ENCODE data around the gene CCDC3.
"Not testable (repeated sequence)": the region's sequence is repeated elsewhere in the genome, so short reads cannot be mapped to it uniquely, and the experiment has no call there.

The CCDC3 gene

GRCh38 chr10:12884851-12885250 lies 116.7 kb downstream of the CCDC3 start:
- Histone ChIP-seq H3K4me1 (0 out of 20 replicates have a peak, but pooled peaks cover 0 to 4% (median 0%) of the 10 kb centered on the region in 10 experiments), H3K4me2 (no peak overlapping the region), H4K20me1 (no peaks in the 10 kb centered on the region), H3K9me3 (replicated peaks in 1 of 11) (0 out of 22 replicates have a peak, but pooled peaks cover 0 to 4% (median 0%) of the 10 kb centered on the region in 11 experiments), H3K27me3 (no peaks in the 10 kb centered on the region), H3K9ac (no peak overlapping the region), H3K36me3 (no peaks in the 10 kb centered on the region), H3K27ac (no peak overlapping the region), H3K4me3 (no peak overlapping the region)
- no peak for TF ChIP-seq Cebpa-rat (IDR thresholded peaks at IDR 0.05)

DNA sequence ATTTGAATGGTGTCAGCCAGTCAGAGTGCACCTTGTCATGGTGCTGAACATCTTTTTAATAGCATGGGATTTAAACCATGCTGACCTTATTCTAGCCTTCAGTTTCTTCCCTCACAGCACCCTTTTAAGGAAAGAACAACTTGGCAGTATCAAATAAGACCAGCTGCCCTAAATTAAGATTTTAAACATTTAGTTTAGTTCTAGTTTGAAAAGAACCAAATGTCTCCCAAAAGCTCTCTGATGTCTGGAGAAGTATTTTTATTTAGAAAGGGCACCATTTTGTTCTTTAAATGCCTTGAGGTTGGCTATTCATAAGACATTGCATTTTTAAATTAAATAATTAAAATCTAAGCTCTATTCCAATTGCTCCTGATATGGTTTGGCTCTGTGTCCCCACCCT lies 121.1 kb downstream of the CCDC3 start:
- no peak for TF ChIP-seq Cebpa-rat (IDR thresholded peaks at IDR 0.05)
- H3K27me3 ChIP-seq: no peaks in the 10 kb centered on the region

GRCh38 chr10:12877150-12877549 lies 124.4 kb downstream of the CCDC3 start:
- no peak for TF ChIP-seq Cebpa-rat (IDR thresholded peaks at IDR 0.05)
- Histone ChIP-seq H3K9ac (no peak overlapping the region), H3K36me3 (no peaks in the 10 kb centered on the region), H3K9me3 (replicated peaks in 1 of 11) (0 out of 22 replicates have a peak, but pooled peaks cover 0 to 6% (median 0%) of the 10 kb centered on the region in 11 experiments), H3K27me3 (no peaks in the 10 kb centered on the region), H3K27ac (no peak overlapping the region), H3K4me2 (no peak overlapping the region), H4K20me1 (no peaks in the 10 kb centered on the region), H3K4me1 (peaks cover 0 to 4% (median 0%) of the 10 kb centered on the region in 10 experiments; a peak in 1 of 20 replicates), H3K4me3 (no peak overlapping the region)

More for the DNA sequence above, 121.1 kb downstream of the CCDC3 start:
- Histone ChIP-seq H3K27ac (no peak overlapping the region), H3K36me3 (no peaks in the 10 kb centered on the region), H3K4me1 (0 out of 20 replicates have a peak, but pooled peaks cover 0 to 8% (median 0%) of the 10 kb centered on the region in 10 experiments), H4K20me1 (no peaks in the 10 kb centered on the region), H3K4me2 (no peak overlapping the region), H3K4me3 (no peak overlapping the region), H3K9ac (no peak overlapping the region), H3K9me3 (replicated peaks in 1 of 11) (0 out of 22 replicates have a peak, but pooled peaks cover 0 to 6% (median 0%) of the 10 kb centered on the region in 11 experiments)

DNA sequence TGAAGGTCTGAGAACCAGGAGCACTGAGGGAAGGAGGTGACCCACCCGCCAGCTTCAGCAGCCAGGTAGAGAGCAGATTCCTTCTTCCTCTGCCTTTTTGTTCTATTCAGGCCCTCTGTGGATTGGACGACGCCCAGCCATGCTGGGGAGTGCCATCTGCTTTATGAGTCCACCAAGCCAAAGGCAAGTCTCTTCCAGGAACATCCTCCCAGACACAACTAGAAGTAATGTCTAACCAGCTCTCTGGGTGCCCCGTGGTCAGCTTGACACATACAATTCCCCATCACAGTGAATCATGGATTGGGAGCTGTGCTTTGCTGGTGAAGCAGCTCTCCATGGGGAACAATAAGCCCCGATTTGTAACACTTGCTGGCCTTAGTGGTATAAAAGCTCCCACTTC lies 125.2 kb downstream of the CCDC3 start:
- H3K9me3 ChIP-seq (replicated peaks in 1 of 11): 0 out of 22 replicates have a peak, but pooled peaks cover 0 to 6% (median 0%) of the 10 kb centered on the region in 11 experiments
- peaks cover 0 to 4% (median 0%) of the 10 kb centered on the region in 10 experiments; a peak in 1 of 20 replicates for H3K4me1 ChIP-seq
- no peak overlapping the region for H3K4me3 ChIP-seq
- no peak overlapping the region for H3K27ac ChIP-seq
- TF ChIP-seq Cebpa-rat (IDR thresholded peaks at IDR 0.05): no peak
- no peaks in the 10 kb centered on the region for H3K36me3 ChIP-seq
- no peaks in the 10 kb centered on the region for H4K20me1 ChIP-seq
- no peak overlapping the region for H3K9ac ChIP-seq
- H3K4me2 ChIP-seq: no peak overlapping the region
- no peaks in the 10 kb centered on the region for H3K27me3 ChIP-seq

- Histone ChIP-seq H3K4me3 (no peak overlapping the region), H3K4me2 (no peak overlapping the region), H4K20me1 (no peaks in the 10 kb centered on the region), H3K36me3 (no peaks in the 10 kb centered on the region), H3K9me3 (replicated peaks in 1 of 11) (0 out of 22 replicates have a peak, but pooled peaks cover 0 to 5% (median 0%) of the 10 kb centered on the region in 11 experiments), H3K4me1 (peaks cover 0 to 4% (median 0%) of the 10 kb centered on the region in 10 experiments; a peak in 1 of 20 replicates), H3K27ac (no peak overlapping the region), H3K9ac (no peak overlapping the region), H3K27me3 (no peaks in the 10 kb centered on the region)
- TF ChIP-seq Cebpa-rat (IDR thresholded peaks at IDR 0.05): no peak
These were observed 126.4 kb downstream of the CCDC3 start for GRCh38 chr10:12875100-12875499.

- no peaks in the 10 kb centered on the region for H4K20me1 ChIP-seq
- H3K36me3 ChIP-seq: no peaks in the 10 kb centered on the region
- no peak overlapping the region for H3K4me2 ChIP-seq
- H3K9ac ChIP-seq: no peak overlapping the region
- no peak overlapping the region for H3K27ac ChIP-seq
- H3K9me3 ChIP-seq (replicated peaks in 1 of 11): no peaks in the 10 kb centered on the region
- H3K4me1 ChIP-seq: peaks cover 0 to 4% (median 0%) of the 10 kb centered on the region in 10 experiments; a peak in 1 of 20 replicates
- no peaks in the 10 kb centered on the region for H3K27me3 ChIP-seq
- no peak for TF ChIP-seq Cebpa-rat (IDR thresholded peaks at IDR 0.05)
- H3K4me3 ChIP-seq: no peak overlapping the region
These were observed 127.0 kb downstream of the CCDC3 start for GRCh38 chr10:12874501-12874900.

DNA sequence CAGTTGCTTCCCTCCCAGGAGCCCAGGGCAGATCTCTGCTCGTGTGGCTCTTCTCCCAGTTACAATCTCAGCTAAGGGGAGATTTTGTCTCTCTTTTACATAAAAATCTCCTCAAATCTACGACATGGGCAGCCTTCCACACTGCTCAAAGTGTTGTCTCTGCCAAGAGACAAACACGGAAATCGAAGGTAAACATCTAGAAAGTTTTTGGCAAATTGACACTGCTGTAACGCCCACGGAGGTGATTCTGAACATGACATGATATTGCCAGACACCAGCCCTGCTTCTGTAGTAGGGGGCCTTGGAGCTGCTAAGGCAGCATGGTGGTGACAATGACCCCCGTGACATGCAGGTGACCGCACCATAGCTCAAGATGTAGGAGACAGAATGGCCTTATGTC lies 128.3 kb downstream of the CCDC3 start:
- H3K4me2 ChIP-seq: no peak overlapping the region
- H3K4me1 ChIP-seq: peaks cover 0 to 8% (median 3%) of the 10 kb centered on the region in 10 experiments; a peak in 9 of 20 replicates
- H4K20me1 ChIP-seq: no peaks in the 10 kb centered on the region
- no peaks in the 10 kb centered on the region for H3K27me3 ChIP-seq
- H3K36me3 ChIP-seq: no peaks in the 10 kb centered on the region
- no peaks in the 10 kb centered on the region for H3K9me3 ChIP-seq (replicated peaks in 1 of 11)
- TF ChIP-seq Cebpa-rat (IDR thresholded peaks at IDR 0.05): no peak
- no peak overlapping the region for H3K4me3 ChIP-seq
- H3K27ac ChIP-seq: no peak overlapping the region
- H3K9ac ChIP-seq: no peak overlapping the region

DNA sequence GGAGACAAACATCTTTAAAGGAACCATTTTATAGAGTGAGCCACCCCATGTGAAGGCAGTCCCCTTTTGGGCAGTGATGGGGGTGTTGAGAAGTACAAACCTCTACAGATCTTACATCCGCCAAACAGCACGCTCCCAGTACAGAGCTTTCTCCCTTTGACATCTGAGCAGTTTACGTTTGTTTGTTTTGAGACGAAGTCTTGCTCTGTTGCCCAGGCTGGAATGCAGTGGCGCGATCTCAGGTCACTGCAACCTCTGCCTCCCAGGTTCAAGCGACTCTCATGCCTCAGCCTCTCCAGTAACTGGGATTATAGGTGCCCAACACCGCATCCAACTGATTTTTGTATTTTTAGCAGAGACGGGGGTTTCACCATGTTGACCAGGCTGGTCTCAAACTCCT lies 128.9 kb downstream of the CCDC3 start:
- no peak for TF ChIP-seq Cebpa-rat (IDR thresholded peaks at IDR 0.05)
- H3K4me2 ChIP-seq: no peak overlapping the region
- no peak overlapping the region for H3K27ac ChIP-seq
- H3K36me3 ChIP-seq: no peaks in the 10 kb centered on the region
- no peaks in the 10 kb centered on the region for H4K20me1 ChIP-seq
- H3K27me3 ChIP-seq: no peaks in the 10 kb centered on the region
- H3K4me3 ChIP-seq: no peak overlapping the region
- H3K9ac ChIP-seq: no peak overlapping the region
- no peaks in the 10 kb centered on the region for H3K9me3 ChIP-seq (replicated peaks in 1 of 11)
- H3K4me1 ChIP-seq: peaks cover 0 to 9% (median 4%) of the 10 kb centered on the region in 10 experiments; a peak in 9 of 20 replicates

GRCh38 chr10:12869427-12869826 lies 132.1 kb downstream of the CCDC3 start:
- Histone ChIP-seq H3K4me1 (peaks cover 0 to 19% (median 7%) of the 10 kb centered on the region in 10 experiments; a peak in 12 of 20 replicates), H3K36me3 (no peaks in the 10 kb centered on the region), H3K9me3 (replicated peaks in 1 of 11) (no peaks in the 10 kb centered on the region), H3K27me3 (no peaks in the 10 kb centered on the region), H3K4me3 (no peak overlapping the region), H4K20me1 (no peaks in the 10 kb centered on the region), H3K27ac (no peak overlapping the region), H3K9ac (no peak overlapping the region), H3K4me2 (no peak overlapping the region)
- TF ChIP-seq Cebpa-rat (IDR thresholded peaks at IDR 0.05): no peak

GRCh38 chr10:12868229-12868628 lies 133.3 kb downstream of the CCDC3 start:
- no peaks in the 10 kb centered on the region for H3K36me3 ChIP-seq
- peaks cover 0 to 19% (median 7%) of the 10 kb centered on the region in 10 experiments; a peak in 12 of 20 replicates for H3K4me1 ChIP-seq
- no peaks in the 10 kb centered on the region for H3K9me3 ChIP-seq (replicated peaks in 1 of 11)
- H3K9ac ChIP-seq: no peak overlapping the region
- no peak overlapping the region for H3K4me3 ChIP-seq
- TF ChIP-seq Cebpa-rat (IDR thresholded peaks at IDR 0.05): no peak
- H3K27me3 ChIP-seq: no peaks in the 10 kb centered on the region
- no peak overlapping the region for H3K27ac ChIP-seq
- H4K20me1 ChIP-seq: no peaks in the 10 kb centered on the region
- H3K4me2 ChIP-seq: peak overlapping the region in 7 of 11 experiments; percentile 1 to 34 (median 23); a peak in 6 of 22 replicates

GRCh38 chr10:12865515-12865914 lies 136.0 kb downstream of the CCDC3 start:
- not testable (repeated sequence) for H3K27me3 ChIP-seq; H3K4me3 ChIP-seq; H3K27ac ChIP-seq; H3K9ac ChIP-seq; H4K20me1 ChIP-seq; H3K9me3 ChIP-seq (replicated peaks in 1 of 11); H3K36me3 ChIP-seq
- Histone ChIP-seq H3K4me2 (peak overlapping the region in 4 of 11 experiments; percentile 13 to 38 (median 24); a peak in 5 of 22 replicates), H3K4me1 (peaks cover 0 to 29% (median 17%) of the 10 kb centered on the region in 10 experiments; a peak in 15 of 20 replicates)
